Stomach (tissue), 19 donors: ENCODE measurements around the gene OR2AP1. TPM values are rescaled to one million over a fixed set of nuclear protein-coding genes. Genes with fewer than 3 reads are reported as not detected.
"Not testable (repeated sequence)": the region's sequence is repeated elsewhere in the genome, so short reads cannot be mapped to it uniquely, and the experiment has no call there.

Experiments used
- DNase-seq, 2 donors: peaks; one replicate each; pipeline versions ENCODE4 v3.0.0 to v3.0.0-alpha.2; 2013 to 2019
- H3K27ac ChIP-seq, 5 donors: fragments of 200-600 bp in 4 of 5; sonication (generic) in 4 of 5; one replicate each; pipeline ENCODE4 v1.5.1; 2013 to 2019; ENCODE audit warnings: mild to moderate bottlenecking in 1 of 5, moderate library complexity in 1 of 5
- H3K27me3 ChIP-seq, 3 donors: fragments of 200-600 bp; sonication (generic); one replicate each; pipeline ENCODE4 v1.5.1; 2017 to 2019; ENCODE audit warnings: mixed run types in 1 of 3
- H3K36me3 ChIP-seq, 4 donors: fragments of 200-600 bp; sonication (generic); 1 replicate in 3 of 4; 2 replicates in 1 of 4; pipeline ENCODE4 v1.5.1; 2016 to 2019
- H3K4me1 ChIP-seq, 4 donors: fragments of 200-600 bp; sonication (generic); one replicate each; pipeline ENCODE4 v1.5.1; 2016 to 2019
- H3K4me3 ChIP-seq, 4 donors: fragments of 200-600 bp; sonication (generic) in 3 of 4; one replicate each; pipeline ENCODE4 v1.5.1; 2016 to 2019; ENCODE audit warnings: mild to moderate bottlenecking in 1 of 4
- H3K9me3 ChIP-seq, 4 donors: fragments of 200-600 bp; sonication (generic); one replicate each; pipeline ENCODE4 v1.5.1; 2016 to 2019
- EP300 ChIP-seq: sonication (generic); formaldehyde crosslinking; IDR thresholded peaks from one replicate; pipeline ENCODE4 v1.6.1; 2017; ENCODE audit warnings: antibody characterized with exemption
- POLR2A ChIP-seq, 4 donors: fragments of 450-650 bp; IDR thresholded peaks; one replicate each; pipeline ENCODE4 v1.6.1; 2016; ENCODE audit warnings: antibody characterized with exemption in 4 of 4, control low read depth in 2 of 4, mild to moderate bottlenecking in 1 of 4, moderate library complexity in 1 of 4
- POLR2AphosphoS5 ChIP-seq, 3 donors: sonication (generic); formaldehyde crosslinking; IDR thresholded peaks; one replicate each; pipeline ENCODE4 v1.6.1; 2016; ENCODE audit warnings: antibody characterized with exemption in 3 of 3
- WGBS, 5 donors: extraction: QIAGEN DNeasy Blood & Tissue Kit in 3 of 5; methylation state at CpG; one replicate each; pipeline versions ENCODE4 v1.1.5 to v1.1.7; 2013 to 2018; 5-methylcytosine and 5-hydroxymethylcytosine counted together
- intact Hi-C: fragments of 100-400 bp; cut with DNase I; formaldehyde crosslinking; loops from one replicate; pipeline ENCODE4 v1.15.1; 2023; ENCODE audit warnings: low total_unique reads
- long read RNA-seq, 10 donors: transcript quantifications; one replicate each; lab custom pipeline, GENCODE V29; 2026
- polyA plus RNA-seq, 3 donors: library from polyadenylated mRNA; stranded (reverse); fragments of 200-250 nt; gene quantifications; one replicate each; pipeline ENCODE4 v1.2.3, GENCODE V29; 2013
- total RNA-seq, 5 donors: library from RNA; depleted of rRNA; stranded (reverse); fragments of >200 nt; gene quantifications; one replicate each; pipeline versions ENCODE4 v1.1.0 to v1.2.3, GENCODE V29; 2014 to 2016
- TF ChIP-seq, protein P1 (sequence below), 7 experiments: fragments of 450-650 bp in 4 of 7; fragments of 200-600 bp in 3 of 7; sonication (generic) in 3 of 7; IDR thresholded peaks; one replicate each; pipeline ENCODE4 v1.5.1; 2016 to 2019; ENCODE audit warnings: antibody characterized with exemption in 7 of 7, control low read depth in 2 of 7, mild to moderate bottlenecking in 1 of 7
- donor health status: healthy with polysubstance abuse.
- donor health status: Bipolar disorder and iron deficiency.
- donor health status: healthy.

OR2AP1 gene
- total RNA-seq (not detected), polyA plus RNA-seq (not detected)
- long read RNA-seq, donor 1 = 0 reads
- long read RNA-seq, donor 2 = 0 reads
- long read RNA-seq, donor 3 = 0 reads
- long read RNA-seq, donor 4 = 0 reads
- long read RNA-seq, donor 5 = 0 reads
- long read RNA-seq, donor 6 = 0 reads
- long read RNA-seq, donor 7 = 0 reads
- long read RNA-seq, donor 8 = 0 reads
- long read RNA-seq, donor 9, partial matches to known transcripts = 0 of 1 reads
- long read RNA-seq, donor 9, other reads (novel, unspliced or antisense) = 0 of 1 reads
- long read RNA-seq, donor 10 = 0 reads

- intact Hi-C loops = no loop called here
Measured at GRCh38 chr12:55572168-55572567, at the start of gene OR2AP1. Gene OR2AP1 (plus strand): TSS chr12:55572468. CDS start chr12:55574415, 1,947 bp downstream.

DNA sequence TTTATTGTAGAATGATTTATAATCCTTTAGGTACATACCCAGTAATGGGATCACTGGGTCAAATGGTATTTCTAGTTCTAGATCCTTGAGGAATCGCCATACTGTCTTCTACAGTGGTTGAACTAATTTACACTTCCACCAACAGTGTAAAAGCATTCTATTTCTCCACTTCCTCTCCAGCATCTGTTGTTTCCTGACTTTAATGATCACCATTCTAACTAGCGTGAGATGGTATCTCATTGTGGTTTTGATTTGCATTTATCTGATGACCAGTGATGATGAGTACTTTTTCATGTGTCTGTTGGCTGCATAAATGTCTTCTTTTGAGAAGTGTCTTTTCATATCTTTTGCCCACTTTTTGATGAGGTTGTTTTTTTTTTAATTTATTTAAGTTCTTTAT is 24.0 kb upstream of the OR2AP1 start:
- 62 to 86% (median 77%) methylated on average over 2 of the region's 2 CpGs for WGBS, 5 donors
- not testable (repeated sequence) for H3K27ac ChIP-seq

More at GRCh38 chr12:55572168-55572567, at the start of gene OR2AP1:
- Histone ChIP-seq H3K27ac (no peak within 1 kb of the TSS), H3K9me3 (peaks cover 14 to 41% (median 29%) of the 10 kb centered on the region in 4 donors), H3K27me3 (no peaks in the 10 kb centered on the region), H3K4me3 (no peak within 1 kb of the TSS), H3K36me3 (no peaks in the 10 kb centered on the region), H3K4me1 (no peaks in the 10 kb centered on the region)
- DNase-seq = no peak
- WGBS, 5 donors = 81 to 97% (median 93%) methylated on average over 1 of the region's 1 CpG
- no peak for TF ChIP-seq EP300
- no peak for TF ChIP-seq POLR2AphosphoS5 (IDR thresholded peaks at IDR 0.05)
- TF ChIP-seq POLR2A (IDR thresholded peaks at IDR 0.05) = no peak
- TF ChIP-seq, protein P1, sequence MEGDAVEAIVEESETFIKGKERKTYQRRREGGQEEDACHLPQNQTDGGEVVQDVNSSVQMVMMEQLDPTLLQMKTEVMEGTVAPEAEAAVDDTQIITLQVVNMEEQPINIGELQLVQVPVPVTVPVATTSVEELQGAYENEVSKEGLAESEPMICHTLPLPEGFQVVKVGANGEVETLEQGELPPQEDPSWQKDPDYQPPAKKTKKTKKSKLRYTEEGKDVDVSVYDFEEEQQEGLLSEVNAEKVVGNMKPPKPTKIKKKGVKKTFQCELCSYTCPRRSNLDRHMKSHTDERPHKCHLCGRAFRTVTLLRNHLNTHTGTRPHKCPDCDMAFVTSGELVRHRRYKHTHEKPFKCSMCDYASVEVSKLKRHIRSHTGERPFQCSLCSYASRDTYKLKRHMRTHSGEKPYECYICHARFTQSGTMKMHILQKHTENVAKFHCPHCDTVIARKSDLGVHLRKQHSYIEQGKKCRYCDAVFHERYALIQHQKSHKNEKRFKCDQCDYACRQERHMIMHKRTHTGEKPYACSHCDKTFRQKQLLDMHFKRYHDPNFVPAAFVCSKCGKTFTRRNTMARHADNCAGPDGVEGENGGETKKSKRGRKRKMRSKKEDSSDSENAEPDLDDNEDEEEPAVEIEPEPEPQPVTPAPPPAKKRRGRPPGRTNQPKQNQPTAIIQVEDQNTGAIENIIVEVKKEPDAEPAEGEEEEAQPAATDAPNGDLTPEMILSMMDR (IDR thresholded peaks at IDR 0.05) = no peak

GRCh38 chr12:55548756-55549155 is 23.5 kb upstream of the OR2AP1 start:
- H3K36me3 ChIP-seq = no peaks in the 10 kb centered on the region
- H3K9me3 ChIP-seq = peaks cover 0 to 13% (median 0%) of the 10 kb centered on the region in 4 donors
- H3K27ac ChIP-seq = no peak overlapping the region
- no peak for DNase-seq
- TF ChIP-seq POLR2AphosphoS5 (IDR thresholded peaks at IDR 0.05) (no peak), EP300 (no peak), POLR2A (IDR thresholded peaks at IDR 0.05) (no peak)
- TF ChIP-seq, protein P1 (IDR thresholded peaks at IDR 0.05) = no peak
- no peak overlapping the region for H3K4me3 ChIP-seq
- intact Hi-C loops = no loop called here
- no peaks in the 10 kb centered on the region for H3K27me3 ChIP-seq
- no peaks in the 10 kb centered on the region for H3K4me1 ChIP-seq

More for the DNA sequence above, 24.0 kb upstream of the OR2AP1 start:
- H3K4me3 ChIP-seq, intact Hi-C loops, DNase-seq, H3K4me1 ChIP-seq, H3K27me3 ChIP-seq, H3K36me3 ChIP-seq: not testable (repeated sequence)
- peaks cover 0 to 13% (median 0%) of the 10 kb centered on the region in 4 donors for H3K9me3 ChIP-seq

- intact Hi-C loops = no loop called here
- no peaks in the 10 kb centered on the region for H3K4me1 ChIP-seq
- H3K27ac ChIP-seq = no peak within 1 kb of the TSS
- no peak for DNase-seq
- no peak within 1 kb of the TSS for H3K4me3 ChIP-seq
- no peaks in the 10 kb centered on the region for H3K36me3 ChIP-seq
- H3K27me3 ChIP-seq = no peaks in the 10 kb centered on the region
- H3K9me3 ChIP-seq = peaks cover 0 to 13% (median 0%) of the 10 kb centered on the region in 4 donors
- TF ChIP-seq, protein P1 (IDR thresholded peaks at IDR 0.05) = no peak
- no peak for TF ChIP-seq EP300
- no peak for TF ChIP-seq POLR2AphosphoS5 (IDR thresholded peaks at IDR 0.05)
- no peak for TF ChIP-seq POLR2A (IDR thresholded peaks at IDR 0.05)
- WGBS, 5 donors = 36 to 46% (median 39%) methylated on average over 2 of the region's 2 CpGs
Measured at GRCh38 chr12:55549302-55549701, 23.0 kb upstream of the OR2AP1 start, which contains the start of gene OR6C4. Gene OR6C4 (plus strand): TSS chr12:55549602. CDS start chr12:55551227, 1,625 bp downstream.

- peaks cover 0 to 25% (median 12%) of the 10 kb centered on the region in 4 donors for H3K9me3 ChIP-seq
- intact Hi-C loops = no loop called here
- no peak overlapping the region for H3K4me3 ChIP-seq
- no peak overlapping the region for H3K27ac ChIP-seq
- H3K36me3 ChIP-seq = no peaks in the 10 kb centered on the region
- no peaks in the 10 kb centered on the region for H3K4me1 ChIP-seq
- DNase-seq = no peak
- no peaks in the 10 kb centered on the region for H3K27me3 ChIP-seq
- TF ChIP-seq POLR2AphosphoS5 (IDR thresholded peaks at IDR 0.05) (no peak), POLR2A (IDR thresholded peaks at IDR 0.05) (no peak)
- TF ChIP-seq, protein P1 (IDR thresholded peaks at IDR 0.05) = no peak
Measured at GRCh38 chr12:55554296-55554695, 18.0 kb upstream of the OR2AP1 start.

DNA sequence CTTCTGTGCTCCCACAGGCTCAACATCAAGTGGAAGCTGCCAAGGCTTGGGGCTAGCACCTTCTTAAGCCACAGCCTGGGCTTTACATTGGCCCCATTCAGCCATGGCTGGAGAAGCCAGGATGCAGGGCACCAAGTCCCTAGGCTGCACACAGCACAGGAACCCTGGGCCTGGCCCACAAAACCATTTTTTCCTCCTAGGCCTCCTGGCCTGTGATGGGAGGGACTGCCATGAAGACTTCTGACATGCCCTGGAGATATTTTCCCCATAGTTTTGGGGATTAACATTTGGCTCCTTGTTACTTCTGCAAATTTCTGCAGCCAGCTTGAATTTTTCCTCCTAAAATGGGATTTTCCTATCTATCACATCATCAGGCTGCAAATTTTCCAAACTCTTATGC is 2.2 kb upstream of the OR2AP1 start:
- DNase-seq, H3K27ac ChIP-seq, H3K4me1 ChIP-seq, H3K27me3 ChIP-seq, H3K36me3 ChIP-seq, intact Hi-C loops, H3K4me3 ChIP-seq: not testable (repeated sequence)
- peaks cover 14 to 49% (median 30%) of the 10 kb centered on the region in 4 donors for H3K9me3 ChIP-seq

DNA sequence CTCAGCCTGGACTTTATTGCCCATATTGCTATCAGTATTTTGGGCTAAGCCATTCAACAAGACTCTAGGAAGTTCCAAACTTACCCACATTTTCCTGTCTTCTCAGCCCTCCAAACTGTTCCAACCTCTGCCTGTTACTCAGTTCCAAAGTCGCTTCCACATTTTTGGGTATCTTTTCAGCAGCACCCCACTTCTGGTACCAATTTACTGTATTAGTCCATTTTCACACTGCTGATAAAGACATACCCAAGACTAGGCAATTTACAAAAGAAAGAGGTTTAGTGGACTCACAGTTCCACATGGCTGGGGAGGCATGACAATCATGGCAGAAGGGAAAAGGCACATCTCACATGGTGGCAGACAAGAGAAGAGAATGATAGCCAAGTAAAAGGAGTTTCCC is 1.6 kb upstream of the OR2AP1 start:
- DNase-seq, H3K4me1 ChIP-seq, H3K36me3 ChIP-seq, H3K27me3 ChIP-seq, H3K27ac ChIP-seq, intact Hi-C loops, H3K4me3 ChIP-seq: not testable (repeated sequence)
- H3K9me3 ChIP-seq = peaks cover 14 to 49% (median 30%) of the 10 kb centered on the region in 4 donors
- 93 to 100% (median 96%) methylated on average over 1 of the region's 1 CpG for WGBS, 5 donors
